PC-9 (cell line): ENCODE data around the gene TRPC4.

ENCODE experiments used
- CTCF ChIP-seq: fragments of 200-600 bp; sonication (generic); conservative IDR thresholded peaks from 2 replicates; pipeline ENCODE4 v1.6.1; 2017; ENCODE audit warnings: mixed run types, antibody characterized with exemption, mild to moderate bottlenecking, moderate library complexity
- EZH2 ChIP-seq: fragments of 200-600 bp; sonication (generic); IDR thresholded peaks from 2 replicates; pipeline ENCODE4 v1.8.0; 2017; ENCODE audit warnings: antibody characterized with exemption, low read depth

GRCh38 chr13:37701972-37702371 lies 167.6 kb downstream of the TRPC4 start:
- no peak for TF ChIP-seq CTCF
- no peak for TF ChIP-seq EZH2
